Measurements from ENCODE around the gene SLC20A1.

DNA sequence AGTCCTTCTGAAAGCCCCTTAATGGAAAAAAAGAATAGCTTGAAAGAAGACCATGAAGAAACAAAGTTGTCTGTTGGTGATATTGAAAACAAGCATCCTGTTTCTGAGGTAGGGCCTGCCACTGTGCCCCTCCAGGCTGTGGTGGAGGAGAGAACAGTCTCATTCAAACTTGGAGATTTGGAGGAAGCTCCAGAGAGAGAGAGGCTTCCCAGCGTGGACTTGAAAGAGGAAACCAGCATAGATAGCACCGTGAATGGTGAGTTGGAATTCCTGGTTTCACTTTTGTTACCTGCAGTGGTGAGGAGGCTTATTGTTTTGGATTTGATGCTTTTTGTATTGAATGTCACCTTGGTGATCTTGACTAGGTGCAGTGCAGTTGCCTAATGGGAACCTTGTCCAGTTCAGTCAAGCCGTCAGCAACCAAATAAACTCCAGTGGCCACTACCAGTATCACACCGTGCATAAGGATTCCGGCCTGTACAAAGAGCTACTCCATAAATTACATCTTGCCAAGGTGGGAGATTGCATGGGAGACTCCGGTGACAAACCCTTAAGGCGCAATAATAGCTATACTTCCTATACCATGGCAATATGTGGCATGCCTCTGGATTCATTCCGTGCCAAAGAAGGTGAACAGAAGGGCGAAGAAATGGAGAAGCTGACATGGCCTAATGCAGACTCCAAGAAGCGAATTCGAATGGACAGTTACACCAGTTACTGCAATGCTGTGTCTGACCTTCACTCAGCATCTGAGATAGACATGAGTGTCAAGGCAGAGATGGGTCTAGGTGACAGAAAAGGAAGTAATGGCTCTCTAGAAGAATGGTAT lies 13.3 kb downstream of the SLC20A1 start:
- no peak for TF ChIP-seq EZH2phosphoT487 (IDR thresholded peaks at IDR 0.05; ENCODE audit: insufficient read depth, low read depth)
- TF ChIP-seq EZH2 (IDR thresholded peaks at IDR 0.05; ENCODE audit: insufficient read depth, poor library complexity, severe bottlenecking), result no peak

All from GM23248 (cell line).